Dedifferentiated amniotic fluid mesenchymal stem cell (primary cell): ENCODE results near the gene PALM2AKAP2.
"Not testable (repeated sequence)": the region's sequence is repeated elsewhere in the genome, so short reads cannot be mapped to it uniquely, and the experiment has no call there.

Experiments used
- DNase-seq: peaks from one replicate; pipeline ENCODE4 v3.0.0-alpha.2; 2016; ENCODE audit errors: extremely low spot score

The PALM2AKAP2 gene

DNA sequence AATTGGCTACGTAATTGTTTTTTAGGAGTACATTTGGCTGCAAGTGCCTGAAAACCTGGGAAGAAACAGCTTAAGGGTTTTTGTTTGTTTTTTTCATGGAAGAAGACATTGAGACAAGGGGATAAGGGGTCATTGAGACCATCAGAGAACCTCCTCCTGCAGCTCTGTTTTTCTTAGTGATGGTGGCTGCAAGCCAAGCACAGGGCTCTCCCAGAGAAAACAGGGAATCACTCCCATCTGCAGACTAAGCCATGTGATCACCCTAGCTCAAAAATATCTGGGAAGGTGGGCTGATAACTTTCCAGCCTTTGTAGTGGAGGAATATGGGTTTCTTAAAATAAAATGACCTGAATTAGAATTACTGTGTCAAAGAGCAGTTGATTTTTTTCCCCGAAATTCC, 25.1 kb downstream of the PALM2AKAP2 start:
- no peak for DNase-seq

DNA sequence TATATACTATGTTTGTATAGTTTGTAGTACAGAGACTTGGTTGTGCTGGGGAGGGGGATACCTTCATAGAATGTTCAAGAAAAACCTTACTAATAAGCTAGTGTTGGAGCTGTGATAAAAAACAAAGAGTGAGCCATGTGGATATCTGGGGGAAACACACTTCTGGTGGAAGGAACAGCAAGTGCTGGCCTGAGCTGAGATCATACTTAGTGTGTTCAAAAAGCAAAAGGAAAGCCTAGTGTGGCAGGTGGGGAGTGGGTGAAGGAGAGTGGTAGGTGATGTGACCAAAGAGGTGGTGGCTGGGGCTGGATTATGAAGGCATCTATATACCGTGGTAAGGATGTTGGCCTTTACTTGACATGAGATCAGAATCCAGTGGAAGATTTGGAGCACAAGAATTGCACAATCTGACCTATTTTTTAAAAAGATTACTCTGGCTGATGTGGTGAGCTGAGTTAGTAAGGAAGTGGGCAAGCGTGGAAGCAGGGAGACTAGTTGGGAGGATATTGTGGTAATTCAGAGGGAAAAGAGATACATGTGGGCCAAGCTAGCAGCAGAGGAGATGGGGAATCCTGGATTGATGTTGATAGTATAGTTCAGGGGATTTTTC, 26.6 kb downstream of the PALM2AKAP2 start:
- peak; percentile 55 for DNase-seq

DNA sequence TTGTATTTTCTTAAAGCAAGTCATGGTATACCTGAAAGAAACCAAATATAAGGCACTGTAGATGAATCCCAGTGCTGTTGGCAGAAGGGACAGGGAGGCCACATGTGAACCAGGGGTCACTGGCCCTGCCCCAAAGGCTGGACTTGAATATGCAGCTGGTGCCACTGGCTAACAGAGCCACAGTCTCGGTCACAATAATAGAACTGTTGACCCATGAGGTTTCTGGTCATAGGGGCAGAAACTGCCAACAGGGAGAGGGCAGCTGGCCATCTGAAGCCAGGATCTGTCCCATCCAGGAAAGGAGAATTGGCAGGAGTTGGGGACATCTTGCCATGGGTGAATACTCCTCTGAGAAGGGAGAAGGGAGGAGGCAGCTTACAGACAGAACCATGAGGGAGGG, 31.9 kb downstream of the PALM2AKAP2 start:
- DNase-seq: no peak

DNA sequence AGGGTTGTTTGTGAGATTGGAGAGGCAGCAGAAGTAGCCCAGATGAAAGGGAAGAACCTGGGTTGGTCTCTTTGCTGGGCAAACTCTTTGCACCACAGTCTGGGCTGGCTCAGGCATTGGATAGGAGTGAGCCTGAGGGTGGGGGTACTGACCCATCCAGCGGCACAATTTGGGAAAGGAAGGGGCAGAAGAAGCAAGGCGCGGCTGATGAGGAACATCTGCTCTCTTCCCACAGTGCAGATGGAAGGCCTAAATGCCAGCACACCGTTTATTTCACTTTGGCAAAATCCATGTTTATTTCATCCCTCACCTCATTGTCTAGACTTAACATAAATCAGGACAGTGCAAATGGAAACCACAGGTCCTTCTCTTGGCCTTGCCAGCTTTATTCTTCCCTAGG, 32.3 kb downstream of the PALM2AKAP2 start:
- no peak for DNase-seq

DNA sequence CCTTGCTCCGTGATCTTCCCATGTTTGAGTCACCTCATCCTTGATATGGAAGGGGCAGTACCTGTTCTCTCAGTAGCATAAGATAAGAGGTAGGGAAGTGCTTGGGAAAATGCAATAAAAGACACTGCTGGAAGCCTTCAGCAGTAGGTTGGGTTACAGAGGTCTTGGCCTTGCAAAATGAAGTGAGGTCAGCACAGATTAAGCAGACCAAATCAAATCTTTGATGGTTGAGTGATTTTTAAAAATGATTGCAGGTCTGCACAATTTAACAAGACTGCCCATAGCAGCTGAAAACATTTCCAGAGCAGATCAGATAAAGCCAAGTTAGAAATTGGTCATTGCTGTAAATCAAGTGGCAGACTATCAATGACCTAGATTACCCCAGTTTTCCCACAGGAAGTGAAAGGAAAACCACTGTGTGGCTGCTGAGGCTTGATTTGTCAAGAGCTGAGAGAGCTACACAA, 32.9 kb downstream of the PALM2AKAP2 start:
- no peak for DNase-seq

DNA sequence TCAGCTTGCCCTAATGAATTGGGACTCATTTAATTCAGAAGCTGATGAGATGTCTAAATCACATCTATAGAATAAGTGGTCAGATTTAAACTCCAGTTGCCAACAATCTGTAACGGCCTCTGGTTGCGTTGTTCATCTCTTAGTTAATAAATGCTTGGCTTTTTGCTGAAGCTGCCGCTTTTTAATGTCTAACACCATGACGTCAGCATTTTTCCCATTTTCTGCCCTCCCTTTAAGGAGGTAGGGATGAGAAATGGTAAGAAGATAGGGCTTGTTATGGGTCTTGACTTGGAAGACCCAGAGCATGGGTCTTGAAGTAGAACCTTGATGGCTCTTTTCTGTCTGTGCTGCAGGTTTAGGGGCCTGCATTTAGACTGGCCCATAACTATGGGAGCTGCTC, 33.3 kb downstream of the PALM2AKAP2 start:
- DNase-seq: no peak

DNA sequence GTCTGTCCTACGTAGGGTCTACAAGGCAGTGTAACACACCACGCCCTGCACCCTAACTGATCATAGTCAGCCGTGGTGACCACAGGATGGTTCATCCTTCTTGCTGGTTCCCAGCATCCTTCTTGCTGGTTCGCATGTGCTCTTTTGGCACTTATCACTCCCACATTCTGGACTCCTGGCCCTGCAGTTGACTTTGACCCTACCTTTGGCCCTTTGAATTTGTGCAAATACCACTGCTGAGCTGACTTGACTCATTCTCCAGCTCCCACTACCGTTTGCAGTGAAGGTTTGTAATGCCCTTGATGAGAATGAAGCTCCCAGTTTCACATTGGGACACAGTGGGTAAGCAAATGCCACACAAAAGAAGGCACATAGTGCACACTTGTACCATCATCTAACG, 33.8 kb downstream of the PALM2AKAP2 start:
- DNase-seq: no peak

DNA sequence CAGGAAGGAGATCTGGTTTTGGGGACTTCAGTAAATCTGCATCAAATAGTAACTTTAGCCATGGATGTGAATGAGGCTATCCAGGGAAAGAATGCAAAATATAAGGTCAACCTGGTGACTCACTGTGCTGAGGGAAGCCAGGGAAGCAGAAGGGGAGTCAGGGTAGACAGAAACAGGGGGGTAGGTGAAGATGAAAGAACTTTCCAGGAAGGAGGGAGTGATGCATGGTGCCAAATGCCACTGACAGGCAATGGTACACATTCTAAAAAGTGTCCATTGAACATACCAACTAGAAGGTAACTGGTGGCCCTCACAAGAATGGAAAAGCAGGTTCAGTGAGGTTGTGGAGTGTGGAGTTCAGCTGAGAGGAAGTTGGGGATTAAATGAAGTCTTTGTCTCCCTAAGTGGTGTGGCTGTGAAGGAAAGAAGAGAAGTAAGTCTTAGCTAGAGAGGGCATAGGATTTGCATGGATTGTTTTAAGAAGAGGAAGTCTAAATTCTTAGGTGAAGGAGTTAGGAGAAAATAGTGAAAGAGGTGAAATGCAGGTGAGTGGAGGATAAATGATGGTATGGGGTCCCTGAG, 35.5 kb downstream of the PALM2AKAP2 start:
- no peak for DNase-seq

DNA sequence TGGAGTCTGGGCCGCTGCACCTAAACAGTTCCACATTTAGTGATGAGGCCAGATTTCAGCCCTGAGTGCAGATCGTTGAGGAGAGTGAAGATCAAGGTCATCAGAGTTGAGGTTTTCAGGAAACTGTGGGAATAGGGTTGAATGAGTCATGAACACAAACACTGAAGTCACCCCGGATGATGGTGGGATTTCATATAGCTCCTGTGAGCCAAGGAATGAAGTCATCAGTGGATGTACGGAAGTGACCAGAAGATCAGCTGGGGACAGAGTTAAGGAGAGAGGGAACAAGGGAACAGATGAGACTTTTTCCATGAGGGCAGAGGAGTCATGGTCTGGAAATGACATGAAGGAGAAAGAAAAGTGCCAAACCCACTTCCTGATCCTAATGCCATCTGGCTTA, 36.5 kb downstream of the PALM2AKAP2 start:
- DNase-seq: peak; percentile 94

DNA sequence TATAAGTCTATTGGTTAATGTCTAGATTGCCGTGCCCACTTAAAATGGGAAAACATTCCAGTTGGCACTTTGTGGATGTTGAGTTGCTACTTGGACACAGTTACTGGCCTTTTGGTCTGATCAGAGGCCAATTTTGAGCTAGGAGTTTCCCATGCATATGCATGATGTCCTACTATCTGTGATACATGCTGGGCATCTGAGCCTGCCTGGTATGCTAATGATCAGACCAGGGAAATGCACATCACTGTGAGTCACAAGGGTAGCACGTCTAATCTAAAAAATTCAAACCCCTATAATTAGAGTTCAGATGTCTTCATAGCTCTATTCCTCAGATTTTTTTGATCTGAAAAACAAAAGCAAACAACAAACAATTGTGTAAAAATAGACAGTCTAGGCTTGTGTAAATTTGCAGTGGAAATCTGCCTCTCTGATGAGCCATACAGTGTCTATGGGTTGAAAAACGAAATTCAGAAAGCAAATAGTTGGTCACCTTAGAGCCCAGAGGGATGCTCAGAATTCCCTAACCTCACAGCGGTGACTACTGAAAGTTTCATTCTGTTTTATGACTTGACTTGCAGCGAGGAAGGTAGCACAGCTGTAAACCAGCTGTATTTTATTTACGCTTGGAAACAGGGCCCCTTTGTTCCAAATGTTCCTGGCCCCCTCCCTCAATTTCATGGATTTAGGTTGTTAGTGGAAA, 37.3 kb downstream of the PALM2AKAP2 start:
- DNase-seq: no peak

DNA sequence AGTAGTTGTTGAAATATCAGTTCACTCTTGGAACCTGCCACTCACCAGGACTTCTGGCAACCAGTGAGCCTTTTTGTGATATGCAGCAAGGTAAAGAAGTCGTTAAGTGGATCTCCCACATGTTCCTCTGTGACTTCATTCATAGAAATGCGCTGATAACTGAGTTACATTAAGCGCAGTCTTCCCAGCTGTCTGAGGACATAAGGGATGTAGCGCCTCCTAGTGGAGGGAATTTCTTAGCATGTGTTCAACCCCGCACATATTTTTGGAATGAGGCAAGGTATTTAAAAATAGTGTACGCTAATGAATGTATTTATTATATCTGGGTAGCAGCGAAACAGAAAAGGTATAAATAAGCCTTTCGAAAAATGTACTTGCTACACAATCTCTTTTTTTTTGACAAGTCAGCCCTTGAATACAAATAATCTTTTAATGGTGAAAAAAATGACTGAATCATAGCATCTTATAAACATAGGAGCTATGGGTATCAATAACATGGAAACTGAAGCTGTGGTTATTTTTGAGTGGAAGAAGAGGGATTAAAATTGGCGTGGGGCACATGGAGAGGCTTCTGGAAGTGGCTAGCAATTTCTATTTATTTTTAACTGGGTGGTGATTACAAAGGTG, 38.0 kb downstream of the PALM2AKAP2 start:
- DNase-seq: peak; percentile 97

DNA sequence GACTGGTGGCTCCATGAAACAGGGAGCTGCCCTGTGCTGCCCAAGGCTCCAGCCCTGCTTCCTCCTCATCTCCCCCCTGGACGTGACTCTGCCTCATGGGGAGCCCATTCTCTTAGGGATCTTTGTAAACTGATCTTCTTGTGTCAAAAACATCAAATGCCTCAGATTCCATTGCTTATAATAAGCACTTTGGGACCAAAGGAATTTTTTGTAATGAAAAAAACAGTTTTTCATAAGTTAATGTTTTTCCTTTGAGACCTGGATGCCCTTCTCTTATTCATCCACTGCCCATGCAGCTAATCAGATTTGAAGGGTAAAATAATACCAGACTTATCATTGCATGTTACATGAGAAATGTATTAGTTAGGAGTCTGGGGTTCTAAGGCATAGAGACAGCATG, 41.7 kb downstream of the PALM2AKAP2 start:
- DNase-seq: no peak

DNA sequence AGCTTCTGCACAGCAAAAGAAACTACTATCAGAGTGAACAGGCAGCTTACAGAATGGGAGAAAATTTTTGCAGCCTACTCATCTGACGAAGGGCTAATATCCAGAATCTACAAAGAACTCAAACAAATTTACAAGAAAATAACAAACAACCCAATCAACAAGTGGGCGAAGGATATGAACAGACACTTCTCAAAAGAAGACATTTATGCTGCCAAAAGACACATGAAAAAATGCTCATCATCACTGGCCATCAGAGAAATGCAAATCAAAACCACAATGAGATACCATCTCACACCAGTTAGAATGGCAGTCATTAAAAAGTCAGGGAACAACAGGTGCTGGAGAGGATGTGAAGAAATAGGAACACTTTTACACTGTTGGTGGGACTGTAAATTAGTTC, 45.4 kb downstream of the PALM2AKAP2 start:
- not testable (repeated sequence) for DNase-seq

DNA sequence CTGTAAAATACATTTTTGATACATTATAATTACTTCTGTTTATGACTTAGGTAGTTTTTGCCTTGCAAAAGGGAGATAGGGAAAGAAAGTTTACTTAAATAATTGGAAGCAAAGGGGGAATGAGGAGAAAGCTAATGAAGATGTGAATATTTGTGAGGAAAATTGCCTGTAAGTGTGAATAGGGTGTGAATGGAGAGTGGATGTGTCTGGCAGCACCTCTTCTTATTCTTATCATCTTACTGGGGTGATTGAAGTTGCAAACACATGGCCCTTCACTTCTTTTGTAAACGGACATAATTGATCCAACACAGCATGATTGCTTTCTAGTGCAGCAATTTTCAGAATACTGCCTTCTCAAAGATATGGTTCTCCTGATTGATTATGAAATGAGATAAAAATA, 46.6 kb downstream of the PALM2AKAP2 start:
- DNase-seq: no peak

DNA sequence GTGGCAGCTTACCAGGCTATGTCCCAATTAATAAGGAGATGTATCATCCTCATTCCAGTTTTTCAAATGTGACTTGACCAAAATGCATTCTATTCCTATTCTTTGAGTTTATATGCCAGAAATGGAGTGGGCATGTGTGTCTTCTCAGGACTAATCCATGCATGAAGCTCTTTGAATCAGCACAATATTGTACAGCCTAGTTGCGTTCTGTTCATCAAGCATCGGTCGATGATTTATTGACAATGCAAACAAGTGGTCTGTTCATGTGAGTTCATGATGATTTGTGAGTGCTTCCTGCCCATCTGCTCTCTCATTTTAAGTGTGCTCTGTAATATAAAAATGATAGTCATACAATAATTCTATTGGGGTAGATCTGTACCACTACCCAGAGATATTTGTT, 48.3 kb downstream of the PALM2AKAP2 start:
- DNase-seq: no peak
